ENCODE results near the gene FAM13B. TPM values are rescaled to one million over a fixed set of nuclear protein-coding genes. Genes with fewer than 3 reads are reported as not detected.

Gene FAM13B
- total RNA-seq, 1 donor from 2014 or later = 31.4 TPM

GRCh38 chr5:138025285-138025684, 7.6 kb downstream of the FAM13B start:
- H3K27me3 Mint-ChIP-seq (ENCODE audit: unreplicated experiment) = no peaks in the 10 kb centered on the region
- no peaks in the 10 kb centered on the region for H3K9me3 Mint-ChIP-seq (ENCODE audit: unreplicated experiment)
- H3K36me3 Mint-ChIP-seq (ENCODE audit: unreplicated experiment) = no peaks in the 10 kb centered on the region
- no peak overlapping the region for H3K27ac Mint-ChIP-seq (ENCODE audit: unreplicated experiment)
- no peak for TF ChIP-seq CTCF (IDR thresholded peaks at IDR 0.05; ENCODE audit: partially characterized antibody, unreplicated experiment)
- DNase-seq = no peak
- H3K4me3 Mint-ChIP-seq (ENCODE audit: unreplicated experiment) = no peak overlapping the region
- H3K4me1 Mint-ChIP-seq (ENCODE audit: low read depth, unreplicated experiment) = no peaks in the 10 kb centered on the region

GRCh38 chr5:138024117-138024516, 8.8 kb downstream of the FAM13B start:
- H3K27me3 Mint-ChIP-seq (ENCODE audit: unreplicated experiment) = no peaks in the 10 kb centered on the region
- no peaks in the 10 kb centered on the region for H3K4me1 Mint-ChIP-seq (ENCODE audit: low read depth, unreplicated experiment)
- no peak overlapping the region for H3K4me3 Mint-ChIP-seq (ENCODE audit: unreplicated experiment)
- TF ChIP-seq CTCF (IDR thresholded peaks at IDR 0.05; ENCODE audit: partially characterized antibody, unreplicated experiment) = no peak
- H3K9me3 Mint-ChIP-seq (ENCODE audit: unreplicated experiment) = no peaks in the 10 kb centered on the region
- no peaks in the 10 kb centered on the region for H3K36me3 Mint-ChIP-seq (ENCODE audit: unreplicated experiment)
- DNase-seq = no peak
- H3K27ac Mint-ChIP-seq (ENCODE audit: unreplicated experiment) = no peak overlapping the region

- TF ChIP-seq CTCF (IDR thresholded peaks at IDR 0.05; ENCODE audit: partially characterized antibody, unreplicated experiment) = no peak
- Mint-ChIP-seq H3K36me3 (ENCODE audit: unreplicated experiment) (no peaks in the 10 kb centered on the region), H3K4me3 (ENCODE audit: unreplicated experiment) (no peak overlapping the region), H3K27ac (ENCODE audit: unreplicated experiment) (no peak overlapping the region), H3K27me3 (ENCODE audit: unreplicated experiment) (no peaks in the 10 kb centered on the region), H3K4me1 (ENCODE audit: low read depth, unreplicated experiment) (no peaks in the 10 kb centered on the region), H3K9me3 (ENCODE audit: unreplicated experiment) (no peaks in the 10 kb centered on the region)
- DNase-seq = no peak
These were observed 10.0 kb downstream of the FAM13B start for GRCh38 chr5:138022912-138023311.

GRCh38 chr5:138021771-138022170, 11.1 kb downstream of the FAM13B start:
- H3K27ac Mint-ChIP-seq (ENCODE audit: unreplicated experiment) = no peak overlapping the region
- no peaks in the 10 kb centered on the region for H3K4me1 Mint-ChIP-seq (ENCODE audit: low read depth, unreplicated experiment)
- TF ChIP-seq CTCF (IDR thresholded peaks at IDR 0.05; ENCODE audit: partially characterized antibody, unreplicated experiment) = no peak

GRCh38 chr5:138018849-138019248, 14.0 kb downstream of the FAM13B start:
- TF ChIP-seq CTCF (IDR thresholded peaks at IDR 0.05; ENCODE audit: partially characterized antibody, unreplicated experiment) = no peak
- no peaks in the 10 kb centered on the region for H3K4me1 Mint-ChIP-seq (ENCODE audit: low read depth, unreplicated experiment)
- H3K27me3 Mint-ChIP-seq (ENCODE audit: unreplicated experiment) = no peaks in the 10 kb centered on the region
- H3K27ac Mint-ChIP-seq (ENCODE audit: unreplicated experiment) = no peak overlapping the region
- no peaks in the 10 kb centered on the region for H3K9me3 Mint-ChIP-seq (ENCODE audit: unreplicated experiment)
- no peaks in the 10 kb centered on the region for H3K36me3 Mint-ChIP-seq (ENCODE audit: unreplicated experiment)
- H3K4me3 Mint-ChIP-seq (ENCODE audit: unreplicated experiment) = no peak overlapping the region
- no peak for DNase-seq

More at GRCh38 chr5:138021771-138022170, 11.1 kb downstream of the FAM13B start:
- no peak for DNase-seq
- no peaks in the 10 kb centered on the region for H3K27me3 Mint-ChIP-seq (ENCODE audit: unreplicated experiment)
- H3K36me3 Mint-ChIP-seq (ENCODE audit: unreplicated experiment) = no peaks in the 10 kb centered on the region
- H3K4me3 Mint-ChIP-seq (ENCODE audit: unreplicated experiment) = no peak overlapping the region
- H3K9me3 Mint-ChIP-seq (ENCODE audit: unreplicated experiment) = no peaks in the 10 kb centered on the region
